ENCODE data around the gene TXNRD1. TPM values are rescaled to one million over a fixed set of nuclear protein-coding genes. Genes with fewer than 3 reads are reported as not detected.

Gene TXNRD1
- total and polyA plus RNA-seq, 2 of the 8 experiments (the other 6 are each of a cell fraction or from before 2014, with no cell fraction given) = 56.8 to 127 TPM

GRCh38 chr12:104190641-104191176 is 24.9 kb upstream of the TXNRD1 start:
- TF ChIP-seq ASH2L (IDR thresholded peaks at IDR 0.05; ENCODE audit: low read length) (no peak), RBBP5 (IDR thresholded peaks at IDR 0.05; ENCODE audit: borderline replicate concordance, low read depth, low read length) (no peak), HDAC2 (IDR thresholded peaks at IDR 0.05; ENCODE audit: borderline replicate concordance in 1 of 2, low read depth in 2 of 2, low read length in 2 of 2) (0 out of 4 replicates have a peak, but pooled peaks of 1 of the 2 experiments have one; percentile 42), KDM1A (IDR thresholded peaks at IDR 0.05; ENCODE audit: borderline replicate concordance, low read length) (peak; percentile 50; the same call in 1 of the 2 replicates)
- CTCF ChIA-PET (ENCODE audit: partially characterized antibody) = no interaction called here

More at GRCh38 chr12:104190641-104191176, 24.9 kb upstream of the TXNRD1 start:
- no peaks in the 10 kb centered on the region; a peak in 1 of 4 replicates for H3K9me3 ChIP-seq (ENCODE audit: insufficient read depth in 2 of 2, low read depth in 1 of 2, low read length in 1 of 2)
- H3K14ac ChIP-seq (ENCODE audit: insufficient read length) = no peak overlapping the region
- H3K36me3 ChIP-seq (ENCODE audit: control insufficient read depth in 2 of 4, insufficient read depth in 4 of 4, low read length in 3 of 4) = no peaks in the 10 kb centered on the region
- 97% methylated on average over 3 of the region's 3 CpGs; no CpG with 5 or more reads in 1 of the 2 experiments for WGBS, 2 experiments (ENCODE audit: extremely low coverage in 1 of 2, insufficient coverage in 1 of 2, insufficient read length in 1 of 2, insufficient replicate concordance in 2 of 2, low coverage in 1 of 2, low lambda C conversion rate in 2 of 2, missing lambda C conversion rate in 1 of 2)
- no peaks in the 10 kb centered on the region for H4K20me1 ChIP-seq (replicated peaks in 1 of 2; ENCODE audit: control insufficient read depth in 1 of 2, insufficient read depth in 2 of 2, low read length in 2 of 2)
- H2BK120ac ChIP-seq (replicated peaks; ENCODE audit: low read depth, low read length) = no peak overlapping the region
- FAIRE-seq (no peak), DNase-seq (ENCODE audit: low read depth in 1 of 2, low spot score in 2 of 2) (no peak)
- no peak overlapping the region for H3K18ac ChIP-seq (ENCODE audit: extremely low read depth, low read length)
- H2AK5ac ChIP-seq (ENCODE audit: low read depth, low read length) = no peak overlapping the region
- no peaks in the 10 kb centered on the region; a peak in 1 of 7 replicates for H3K27me3 ChIP-seq (replicated peaks in 1 of 4; ENCODE audit: control insufficient read depth in 3 of 4, extremely low read depth in 1 of 4, insufficient read depth in 3 of 4, low read length in 3 of 4)
- H2BK20ac ChIP-seq (ENCODE audit: low read length) = no peak overlapping the region
- H2BK5ac ChIP-seq (ENCODE audit: low read depth, low read length) = no peak overlapping the region
- H3K23me2 ChIP-seq (ENCODE audit: low read depth, low read length) = no peaks in the 10 kb centered on the region
- H3K9ac ChIP-seq (replicated peaks in 1 of 4; ENCODE audit: extremely low read depth in 1 of 4, low read depth in 3 of 4, low read length in 3 of 4) = no peak overlapping the region
- H3K79me1 ChIP-seq (ENCODE audit: low read depth, low read length) = no peaks in the 10 kb centered on the region
- H4K8ac ChIP-seq (ENCODE audit: extremely low read depth, insufficient read depth, low read length) = no peak overlapping the region
- no peak overlapping the region for H3K4ac ChIP-seq (replicated peaks; ENCODE audit: insufficient read length, low read depth, low read length)
- H3K56ac ChIP-seq (replicated peaks; ENCODE audit: insufficient read length, low read depth, low read length) = no peak overlapping the region
- H3K4me3 ChIP-seq (ENCODE audit: extremely low read depth in 1 of 4, insufficient read depth in 2 of 4, low read depth in 3 of 4, low read length in 4 of 4) = no peak overlapping the region
- POLR2A ChIA-PET (ENCODE audit: partially characterized antibody) = no interaction called here
- H3K4me1 ChIP-seq (replicated peaks in 1 of 4; ENCODE audit: control insufficient read depth in 3 of 4, insufficient read depth in 4 of 4, low read length in 3 of 4) = no peaks in the 10 kb centered on the region
- H4K91ac ChIP-seq (replicated peaks; ENCODE audit: insufficient read length, low read length) = no peak overlapping the region
- H2AFZ ChIP-seq (ENCODE audit: low read length) = no peak overlapping the region
- no peak overlapping the region for H3K23ac ChIP-seq (ENCODE audit: insufficient read length)
- no peak overlapping the region for H3K27ac ChIP-seq (ENCODE audit: low read depth, low read length)
- no peak overlapping the region for H2BK12ac ChIP-seq (ENCODE audit: low read depth, low read length)
- H3K4me2 ChIP-seq (ENCODE audit: insufficient read depth in 1 of 2, low read depth in 2 of 2, low read length in 2 of 2) = no peak overlapping the region
- no peak overlapping the region for H4K5ac ChIP-seq (ENCODE audit: insufficient read length, low read depth, low read length)
- H3K79me2 ChIP-seq (ENCODE audit: control insufficient read depth in 1 of 2, insufficient read depth in 2 of 2, low read length in 2 of 2) = no peaks in the 10 kb centered on the region
- H2BK15ac ChIP-seq (ENCODE audit: low read length) = no peak overlapping the region

Data from H1 (cell line).